Testis (tissue), 3 donors: Measurements from ENCODE around the gene MKS1. TPM values are rescaled to one million over a fixed set of nuclear protein-coding genes. Genes with fewer than 3 reads are reported as not detected.

Source experiments
- DNase-seq: peaks from one replicate; pipeline ENCODE4 v3.0.0-alpha.2; 2019
- H3K27ac ChIP-seq, 2 donors: fragments of 200-600 bp; sonication (generic); one replicate each; pipeline ENCODE4 v1.5.1; 2019
- H3K27me3 ChIP-seq: fragments of 200-600 bp; sonication (generic); one replicate; pipeline ENCODE4 v1.5.1; 2019
- H3K36me3 ChIP-seq: fragments of 200-600 bp; sonication (generic); one replicate; pipeline ENCODE4 v1.5.1; 2017; ENCODE audit warnings: low read depth; ENCODE audit errors: missing control alignments
- H3K4me1 ChIP-seq: fragments of 200-600 bp; sonication (generic); one replicate; pipeline ENCODE4 v1.5.1; 2019
- H3K4me3 ChIP-seq, 2 donors: fragments of 200-600 bp; sonication (generic); one replicate each; pipeline ENCODE4 v1.5.1; 2017 to 2019
- H3K9me3 ChIP-seq: fragments of 200-600 bp; sonication (generic); one replicate; pipeline ENCODE4 v1.5.1; 2017
- CTCF ChIP-seq, 3 experiments: fragments of 450-650 bp in 2 of 3; fragments of 200-600 bp in 1 of 3; sonication (generic) in 1 of 3; IDR thresholded peaks; one replicate each; pipeline ENCODE4 v1.5.1; 2016 to 2019; ENCODE audit warnings: antibody characterized with exemption in 3 of 3, mild to moderate bottlenecking in 2 of 3, moderate library complexity in 1 of 3
- POLR2A ChIP-seq: fragments of 450-650 bp; IDR thresholded peaks from one replicate; pipeline ENCODE4 v1.6.1; 2017; ENCODE audit warnings: antibody characterized with exemption, mild to moderate bottlenecking, moderate library complexity
- WGBS, 2 donors: methylation state at CpG; one replicate each; pipeline ENCODE4 v1.1.5; 2018; 5-methylcytosine and 5-hydroxymethylcytosine counted together
- intact Hi-C: fragments of 100-400 bp; cut with DNase I; formaldehyde crosslinking; loops from one replicate; pipeline ENCODE4 v1.15.1; 2023; ENCODE audit warnings: low total_unique reads
- polyA plus RNA-seq: library from polyadenylated mRNA; stranded (reverse); fragments of 350-450 nt; fragmentation: Illumina TruSeq; extraction: RNeasy Lipid Tissue Mini Kit (QIAGEN cat#74804); gene quantifications from one replicate; pipeline ENCODE4 v1.2.3, GENCODE V29; 2014; ENCODE audit warnings: low read depth, low replicate concordance; ENCODE audit not compliant: insufficient read depth
- total RNA-seq, 2 donors: library from RNA; depleted of rRNA; stranded (reverse); fragments of >200 nt; gene quantifications; one replicate each; pipeline ENCODE4 v1.2.3, GENCODE V29; 2016

MKS1 gene
- total and polyA plus RNA-seq, 3 donors from 2014 or later: 32.0 to 34.3 (median 32.3) TPM

GRCh38 chr17:58183514-58183913, 35.5 kb downstream of the MKS1 start:
- no peak for DNase-seq
- H3K27ac ChIP-seq: no peak overlapping the region
- H3K9me3 ChIP-seq: no peaks in the 10 kb centered on the region
- H3K4me3 ChIP-seq: no peak overlapping the region
- no peaks in the 10 kb centered on the region for H3K4me1 ChIP-seq
- TF ChIP-seq POLR2A (no peak), CTCF (IDR thresholded peaks at IDR 0.05) (no peak)
- H3K36me3 ChIP-seq: no peaks in the 10 kb centered on the region
- intact Hi-C loops: no loop called here
- 76 to 84% methylated on average over 4 of the region's 4 CpGs for WGBS, 2 donors
- no peaks in the 10 kb centered on the region for H3K27me3 ChIP-seq

GRCh38 chr17:58181796-58182195, 37.3 kb downstream of the MKS1 start:
- Histone ChIP-seq H3K27ac (no peak overlapping the region), H3K9me3 (no peaks in the 10 kb centered on the region), H3K27me3 (no peaks in the 10 kb centered on the region), H3K36me3 (no peaks in the 10 kb centered on the region), H3K4me3 (no peak overlapping the region), H3K4me1 (no peaks in the 10 kb centered on the region)
- intact Hi-C loops: no loop called here
- no peak for DNase-seq
- WGBS, 2 donors: 68 to 77% methylated on average over 4 of the region's 4 CpGs
- TF ChIP-seq CTCF (IDR thresholded peaks at IDR 0.05) (no peak), POLR2A (no peak)

GRCh38 chr17:58176200-58176599, 42.9 kb downstream of the MKS1 start:
- WGBS, 2 donors: 42 to 47% methylated on average over 7 of the region's 7 CpGs
- H3K36me3 ChIP-seq: no peaks in the 10 kb centered on the region
- no peak for DNase-seq

GRCh38 chr17:58174871-58175270, 44.2 kb downstream of the MKS1 start:
- Histone ChIP-seq H3K27ac (no peak overlapping the region), H3K9me3 (no peaks in the 10 kb centered on the region), H3K36me3 (no peaks in the 10 kb centered on the region), H3K27me3 (no peaks in the 10 kb centered on the region), H3K4me3 (no peak overlapping the region), H3K4me1 (no peaks in the 10 kb centered on the region)
- intact Hi-C loops: no loop called here
- WGBS, 2 donors: 54 to 63% methylated on average over 3 of the region's 3 CpGs
- TF ChIP-seq CTCF (IDR thresholded peaks at IDR 0.05): no peak
- TF ChIP-seq POLR2A: no peak
- no peak for DNase-seq

More at GRCh38 chr17:58176200-58176599, 42.9 kb downstream of the MKS1 start:
- Histone ChIP-seq H3K4me3 (no peak overlapping the region), H3K4me1 (no peaks in the 10 kb centered on the region), H3K27ac (no peak overlapping the region), H3K27me3 (no peaks in the 10 kb centered on the region), H3K9me3 (no peaks in the 10 kb centered on the region)
- no peak for TF ChIP-seq CTCF (IDR thresholded peaks at IDR 0.05)
- no peak for TF ChIP-seq POLR2A
- intact Hi-C loops: no loop called here

GRCh38 chr17:58172369-58173071, 46.5 kb downstream of the MKS1 start:
- intact Hi-C loops: no loop called here
- Histone ChIP-seq H3K4me3 (no peak overlapping the region), H3K27ac (no peak overlapping the region), H3K36me3 (no peaks in the 10 kb centered on the region), H3K4me1 (no peaks in the 10 kb centered on the region), H3K9me3 (no peaks in the 10 kb centered on the region), H3K27me3 (no peaks in the 10 kb centered on the region)
- TF ChIP-seq POLR2A (no peak), CTCF (IDR thresholded peaks at IDR 0.05) (no peak)
- 39 to 61% methylated on average over 2 of the region's 2 CpGs for WGBS, 2 donors
- DNase-seq: no peak
